Lower leg skin (tissue), 3 donors: ENCODE data around the gene XYLT1.

Experiments
- POLR2A ChIP-seq, 2 donors: fragments of 450-650 bp; IDR thresholded peaks; one replicate each; pipeline ENCODE4 v1.6.1; 2016 to 2017; ENCODE audit warnings: antibody characterized with exemption in 2 of 2, mild to moderate bottlenecking in 1 of 2, moderate library complexity in 1 of 2
- TF ChIP-seq, protein P1 (sequence below), 3 donors: fragments of 450-650 bp; IDR thresholded peaks; one replicate each; pipeline ENCODE4 v1.5.1; 2016; ENCODE audit warnings: antibody characterized with exemption in 3 of 3, mild to moderate bottlenecking in 3 of 3, moderate library complexity in 2 of 3

DNA sequence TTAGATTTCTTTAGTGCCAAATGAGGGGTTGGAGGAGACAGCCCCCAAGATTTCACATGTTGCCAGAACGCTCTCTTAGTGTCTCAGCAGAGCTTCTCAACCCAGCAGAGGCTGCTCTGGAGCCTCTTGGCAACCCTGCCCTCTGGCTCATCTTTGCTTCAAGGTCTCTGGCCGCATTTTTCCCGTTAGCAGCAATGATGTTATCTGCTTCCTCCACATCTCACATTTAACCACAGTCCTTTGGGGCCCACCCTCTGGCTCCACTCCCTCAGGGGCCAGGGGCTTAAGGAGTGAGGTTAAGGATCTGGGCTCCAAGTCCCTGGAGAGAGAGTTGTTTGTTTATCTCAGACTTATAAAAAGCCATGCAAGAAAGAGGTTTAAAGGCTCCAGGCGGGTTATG is 3.3 kb upstream of the XYLT1 start:
- TF ChIP-seq, protein P1, sequence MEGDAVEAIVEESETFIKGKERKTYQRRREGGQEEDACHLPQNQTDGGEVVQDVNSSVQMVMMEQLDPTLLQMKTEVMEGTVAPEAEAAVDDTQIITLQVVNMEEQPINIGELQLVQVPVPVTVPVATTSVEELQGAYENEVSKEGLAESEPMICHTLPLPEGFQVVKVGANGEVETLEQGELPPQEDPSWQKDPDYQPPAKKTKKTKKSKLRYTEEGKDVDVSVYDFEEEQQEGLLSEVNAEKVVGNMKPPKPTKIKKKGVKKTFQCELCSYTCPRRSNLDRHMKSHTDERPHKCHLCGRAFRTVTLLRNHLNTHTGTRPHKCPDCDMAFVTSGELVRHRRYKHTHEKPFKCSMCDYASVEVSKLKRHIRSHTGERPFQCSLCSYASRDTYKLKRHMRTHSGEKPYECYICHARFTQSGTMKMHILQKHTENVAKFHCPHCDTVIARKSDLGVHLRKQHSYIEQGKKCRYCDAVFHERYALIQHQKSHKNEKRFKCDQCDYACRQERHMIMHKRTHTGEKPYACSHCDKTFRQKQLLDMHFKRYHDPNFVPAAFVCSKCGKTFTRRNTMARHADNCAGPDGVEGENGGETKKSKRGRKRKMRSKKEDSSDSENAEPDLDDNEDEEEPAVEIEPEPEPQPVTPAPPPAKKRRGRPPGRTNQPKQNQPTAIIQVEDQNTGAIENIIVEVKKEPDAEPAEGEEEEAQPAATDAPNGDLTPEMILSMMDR (IDR thresholded peaks at IDR 0.05) = no peak
- TF ChIP-seq POLR2A (IDR thresholded peaks at IDR 0.05) = no peak
